H1 (cell line): ENCODE data around the gene ARHGAP27.

Experiments
- EZH2 ChIP-seq: fragments of 200-600 bp; sonication (generic); IDR thresholded peaks from 2 replicates; pipeline ENCODE4 v1.7.1; 2012; ENCODE audit warnings: low read depth, mild to moderate bottlenecking, moderate library complexity, low read length, inconsistent platforms; ENCODE audit not compliant: severe bottlenecking
- SP4 ChIP-seq: IDR thresholded peaks from 2 replicates; pipeline ENCODE4 v1.6.1; 2012; ENCODE audit warnings: low read length, inconsistent platforms
- TF ChIP-seq, protein P1 (sequence below): IDR thresholded peaks from 2 replicates; pipeline ENCODE4 v1.6.1; 2011; ENCODE audit warnings: low read length, improper control_type of control experiment

DNA sequence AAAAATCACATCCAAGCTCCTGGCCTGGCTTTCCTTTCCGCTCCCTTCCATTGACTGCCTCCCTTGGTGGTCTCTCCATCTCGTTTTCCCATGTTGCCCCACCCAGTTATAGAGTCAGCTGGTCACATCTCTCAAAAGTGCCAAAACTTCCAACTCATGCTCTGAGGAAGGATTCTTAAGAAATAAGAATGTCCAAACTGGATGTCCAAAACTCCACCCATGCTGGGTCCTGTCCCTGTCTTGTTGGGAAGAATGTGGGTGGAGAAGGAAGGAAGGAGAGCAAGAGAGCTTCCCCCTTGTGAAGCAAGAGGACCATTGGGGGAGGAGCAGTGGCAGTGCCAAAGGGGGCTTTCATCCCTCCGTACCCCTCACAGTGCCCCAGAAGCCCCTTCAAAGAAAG, 71.2 kb downstream of the ARHGAP27 start:
- TF ChIP-seq EZH2 = no peak
- TF ChIP-seq, protein P1, sequence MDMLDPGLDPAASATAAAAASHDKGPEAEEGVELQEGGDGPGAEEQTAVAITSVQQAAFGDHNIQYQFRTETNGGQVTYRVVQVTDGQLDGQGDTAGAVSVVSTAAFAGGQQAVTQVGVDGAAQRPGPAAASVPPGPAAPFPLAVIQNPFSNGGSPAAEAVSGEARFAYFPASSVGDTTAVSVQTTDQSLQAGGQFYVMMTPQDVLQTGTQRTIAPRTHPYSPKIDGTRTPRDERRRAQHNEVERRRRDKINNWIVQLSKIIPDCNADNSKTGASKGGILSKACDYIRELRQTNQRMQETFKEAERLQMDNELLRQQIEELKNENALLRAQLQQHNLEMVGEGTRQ = no peak
- TF ChIP-seq SP4 = no peak
